ENCODE results near the gene GPC5. TPM values are rescaled to one million over a fixed set of nuclear protein-coding genes. Genes with fewer than 3 reads are reported as not detected.

GPC5 gene
- total RNA-seq, 1 experiment from 2014 or later = not detected

DNA sequence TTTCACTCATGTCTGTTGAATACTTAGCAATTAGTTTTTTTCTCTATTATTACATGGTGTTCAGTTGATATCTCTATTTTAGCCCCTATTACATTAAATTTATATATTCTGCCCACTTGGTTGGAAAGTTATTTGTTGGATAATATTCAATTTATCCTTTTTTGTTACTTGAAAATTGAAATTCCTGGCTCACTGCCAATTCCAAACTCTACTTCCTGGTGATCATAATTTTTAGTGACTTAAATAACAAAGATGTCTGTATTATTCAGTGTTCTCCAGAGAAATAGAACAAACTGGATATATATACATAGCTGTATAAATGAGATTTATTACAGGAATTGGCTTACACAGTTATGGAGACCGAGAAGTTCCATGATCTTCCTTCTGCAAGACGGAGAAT is 93.6 kb downstream of the GPC5 start:
- no peak for DNase-seq
- H3K27me3 ChIP-seq = no peaks in the 10 kb centered on the region
- no peaks in the 10 kb centered on the region for H3K36me3 ChIP-seq
- no peak overlapping the region for H3K4me3 ChIP-seq
- H3K9me3 ChIP-seq = no peaks in the 10 kb centered on the region

DNA sequence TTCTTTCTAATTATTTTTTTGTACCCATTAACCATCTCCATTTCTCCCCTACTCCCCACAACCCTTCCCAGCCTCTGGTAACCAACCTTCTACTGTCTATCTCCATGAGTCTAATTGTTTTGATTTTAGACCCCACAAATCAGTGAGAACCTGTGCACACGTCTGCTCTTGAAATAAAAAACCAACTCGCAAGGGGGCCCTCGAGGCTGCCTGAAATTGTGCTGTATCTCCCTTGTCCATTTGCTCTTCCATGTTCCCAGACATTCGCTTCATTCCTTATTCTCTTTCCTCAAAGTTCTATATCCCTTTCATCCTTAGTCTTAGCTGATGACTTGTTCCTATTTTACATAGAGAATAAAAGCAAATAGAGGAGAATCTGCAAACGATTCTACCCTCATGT is 95.0 kb downstream of the GPC5 start:
- no peak for DNase-seq
- H3K4me3 ChIP-seq = no peak overlapping the region
- H3K9me3 ChIP-seq = no peaks in the 10 kb centered on the region

DNA sequence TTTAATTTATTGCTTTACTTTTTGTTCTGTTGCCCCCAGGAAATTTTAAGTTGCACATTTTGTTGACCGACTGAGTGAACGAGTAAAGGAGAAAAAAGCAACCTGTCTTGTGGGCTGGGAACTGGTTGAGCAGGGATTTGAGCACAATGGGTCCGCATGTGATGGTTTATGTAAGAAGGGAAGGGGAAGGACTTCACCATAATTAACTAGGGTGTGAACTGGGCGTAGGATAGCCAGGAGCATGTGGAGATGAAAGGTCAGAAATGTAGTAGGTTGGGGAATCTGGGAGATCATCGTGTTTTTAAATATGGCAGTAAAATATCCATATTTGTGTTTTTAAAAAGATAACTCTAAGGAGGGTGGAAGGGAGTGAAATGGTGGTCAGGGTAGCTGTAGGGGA is 99.9 kb downstream of the GPC5 start:
- no peak overlapping the region for H3K4me3 ChIP-seq
- no peaks in the 10 kb centered on the region for H3K36me3 ChIP-seq
- no peak for DNase-seq
- H3K27me3 ChIP-seq = no peaks in the 10 kb centered on the region
- no peaks in the 10 kb centered on the region for H3K9me3 ChIP-seq

More for the DNA sequence above, 95.0 kb downstream of the GPC5 start:
- H3K36me3 ChIP-seq = no peaks in the 10 kb centered on the region
- no peaks in the 10 kb centered on the region for H3K27me3 ChIP-seq

DNA sequence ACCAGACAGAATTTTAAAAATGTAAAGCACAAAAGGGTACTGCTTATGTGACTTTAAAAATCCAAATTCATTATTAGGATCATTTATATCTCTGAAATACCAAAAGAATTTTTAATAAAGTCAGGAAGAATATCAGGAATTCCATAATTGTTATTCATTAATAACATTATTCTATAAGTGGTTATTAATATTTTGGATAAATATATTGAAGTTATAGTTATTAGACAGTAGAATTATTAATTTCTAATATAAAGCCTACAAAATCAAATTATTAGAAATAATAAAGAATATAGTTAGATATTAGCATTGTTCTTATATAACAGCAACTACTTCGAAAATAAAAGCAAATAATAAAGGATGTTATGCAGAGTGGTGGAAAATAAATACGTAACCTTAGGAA is 105.8 kb downstream of the GPC5 start:
- no peaks in the 10 kb centered on the region for H3K9me3 ChIP-seq
- no peak for DNase-seq
- no peaks in the 10 kb centered on the region for H3K36me3 ChIP-seq
- H3K27me3 ChIP-seq = no peaks in the 10 kb centered on the region
- no peak overlapping the region for H3K4me3 ChIP-seq

DNA sequence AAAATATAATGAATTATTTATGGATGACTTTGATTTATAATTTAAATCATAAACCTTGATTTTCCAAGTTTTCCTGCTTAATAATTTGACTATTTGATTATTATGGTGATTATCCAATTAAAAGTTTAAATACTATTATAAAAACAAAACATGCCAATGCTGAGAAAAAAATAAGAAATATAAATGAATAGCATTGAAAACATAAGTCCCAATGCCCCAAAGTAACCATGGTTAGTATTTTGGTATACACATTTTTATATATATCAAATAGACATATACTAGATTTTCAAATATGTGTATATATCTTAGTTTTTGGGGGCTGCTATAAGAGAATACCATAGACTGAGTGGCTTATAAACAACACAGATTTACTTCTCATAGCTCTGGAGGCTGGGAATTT is 108.3 kb downstream of the GPC5 start:
- H3K9me3 ChIP-seq = no peaks in the 10 kb centered on the region
- H3K27me3 ChIP-seq = no peaks in the 10 kb centered on the region
- H3K36me3 ChIP-seq = no peaks in the 10 kb centered on the region
- no peak overlapping the region for H3K4me3 ChIP-seq
- DNase-seq = no peak

DNA sequence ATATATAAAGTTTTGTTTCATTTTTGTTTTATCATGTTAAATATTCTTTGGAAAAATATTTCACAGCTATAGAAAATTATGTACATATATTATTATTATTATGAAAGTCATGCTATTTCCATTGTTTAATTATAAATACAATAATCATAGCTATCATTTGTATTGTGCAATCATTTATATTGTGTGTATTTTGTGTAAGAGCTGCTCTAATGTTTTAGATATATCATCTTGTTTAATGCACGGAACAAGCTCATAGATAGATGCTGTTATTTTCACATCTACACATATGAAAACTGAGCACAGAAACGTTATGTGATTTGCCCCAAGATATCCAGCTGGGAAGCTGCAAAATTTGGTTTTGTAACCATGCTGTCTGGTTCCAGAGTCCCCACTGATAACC is 111.6 kb downstream of the GPC5 start:
- no peak for DNase-seq
- no peaks in the 10 kb centered on the region for H3K9me3 ChIP-seq
- H3K27me3 ChIP-seq = 0 out of 2 replicates have a peak, but pooled peaks cover 2% of the 10 kb centered on the region
- H3K36me3 ChIP-seq = no peaks in the 10 kb centered on the region
- no peak overlapping the region for H3K4me3 ChIP-seq

DNA sequence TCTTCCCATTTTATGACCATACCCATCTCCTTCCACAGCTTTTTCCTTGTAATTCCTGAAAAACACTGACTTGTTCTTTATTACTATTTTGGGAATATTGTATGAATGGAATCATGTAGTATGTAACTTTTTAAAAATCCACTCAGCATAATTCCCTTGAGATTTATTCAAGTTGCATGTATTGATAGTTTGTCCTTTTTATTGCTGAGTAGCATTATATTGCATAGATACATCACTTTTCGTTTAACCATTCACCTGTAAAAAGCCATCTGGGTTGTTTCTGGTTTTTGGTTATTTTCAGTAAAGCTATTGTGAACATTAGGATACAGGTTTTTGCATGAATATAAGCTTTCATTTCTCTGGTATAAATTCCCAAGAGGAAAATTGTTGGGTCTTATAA is 115.4 kb downstream of the GPC5 start:
- DNase-seq = no peak
- no peaks in the 10 kb centered on the region for H3K9me3 ChIP-seq
- no peaks in the 10 kb centered on the region for H3K36me3 ChIP-seq
- H3K4me3 ChIP-seq = no peak overlapping the region
- 0 out of 2 replicates have a peak, but pooled peaks cover 2% of the 10 kb centered on the region for H3K27me3 ChIP-seq

DNA sequence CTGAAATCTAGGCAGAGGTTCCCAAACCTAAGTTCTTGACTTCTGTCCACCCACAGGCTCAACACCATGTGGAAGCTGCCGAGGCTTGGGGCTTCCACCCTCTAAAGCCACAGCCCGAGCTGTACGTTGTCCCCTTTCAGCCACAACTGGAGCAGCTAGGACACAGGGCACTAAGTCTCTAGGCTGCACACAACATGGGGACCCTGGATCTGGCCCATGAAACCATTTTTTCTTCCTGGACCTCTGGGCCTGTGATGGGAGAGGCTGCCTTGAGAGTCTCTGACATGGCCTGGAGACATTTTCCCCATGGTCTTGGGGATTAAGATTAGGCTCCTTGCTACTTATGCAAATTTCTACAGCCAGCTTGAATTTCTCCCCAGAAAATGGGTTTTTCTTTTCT is 118.4 kb downstream of the GPC5 start:
- Histone ChIP-seq H3K27me3 (0 out of 2 replicates have a peak, but pooled peaks cover 2% of the 10 kb centered on the region), H3K9me3 (no peaks in the 10 kb centered on the region), H3K4me3 (no peak overlapping the region), H3K36me3 (no peaks in the 10 kb centered on the region)
- DNase-seq = no peak

DNA sequence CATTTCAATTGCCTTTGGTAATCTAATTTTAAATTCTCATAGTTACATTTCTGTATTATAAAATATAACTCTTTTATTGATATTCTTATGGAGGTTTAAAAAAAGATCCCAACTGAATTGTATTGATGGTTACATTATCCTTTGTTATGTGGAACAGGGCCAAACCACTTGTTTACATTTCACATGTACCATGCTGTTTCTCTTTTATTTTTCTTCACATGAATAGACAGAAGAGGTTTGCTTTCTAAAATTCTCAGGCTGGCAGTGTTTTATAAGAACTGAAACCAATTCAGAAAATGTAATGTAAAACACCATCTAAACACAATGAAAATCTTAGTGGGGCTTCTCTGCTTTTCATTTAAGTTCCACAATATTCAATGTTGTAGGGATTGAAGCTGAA is 122.5 kb downstream of the GPC5 start:
- Histone ChIP-seq H3K4me3 (no peak overlapping the region), H3K36me3 (no peaks in the 10 kb centered on the region), H3K9me3 (no peaks in the 10 kb centered on the region), H3K27me3 (no peaks in the 10 kb centered on the region)
- no peak for DNase-seq

DNA sequence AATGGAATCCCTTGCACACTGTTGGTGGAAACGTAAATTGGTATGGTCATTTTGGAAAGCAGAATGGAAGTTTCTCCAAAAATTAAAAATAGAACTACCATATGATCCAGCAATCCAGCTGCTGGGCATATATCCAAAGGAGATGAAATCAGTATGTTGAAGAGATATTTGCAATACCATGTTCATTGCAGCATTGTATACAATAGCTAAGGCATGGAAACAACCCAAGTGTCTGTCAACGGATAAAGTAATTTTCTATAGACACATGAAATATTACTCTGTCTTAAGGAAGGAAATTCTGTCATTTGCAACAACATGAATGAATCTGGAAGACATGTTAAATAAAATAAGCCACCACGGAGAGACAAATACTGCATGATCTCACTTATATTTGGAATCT is 124.7 kb downstream of the GPC5 start:
- no peaks in the 10 kb centered on the region for H3K9me3 ChIP-seq
- no peaks in the 10 kb centered on the region for H3K27me3 ChIP-seq
- H3K4me3 ChIP-seq = no peak overlapping the region
- no peak for DNase-seq
- no peaks in the 10 kb centered on the region for H3K36me3 ChIP-seq

DNA sequence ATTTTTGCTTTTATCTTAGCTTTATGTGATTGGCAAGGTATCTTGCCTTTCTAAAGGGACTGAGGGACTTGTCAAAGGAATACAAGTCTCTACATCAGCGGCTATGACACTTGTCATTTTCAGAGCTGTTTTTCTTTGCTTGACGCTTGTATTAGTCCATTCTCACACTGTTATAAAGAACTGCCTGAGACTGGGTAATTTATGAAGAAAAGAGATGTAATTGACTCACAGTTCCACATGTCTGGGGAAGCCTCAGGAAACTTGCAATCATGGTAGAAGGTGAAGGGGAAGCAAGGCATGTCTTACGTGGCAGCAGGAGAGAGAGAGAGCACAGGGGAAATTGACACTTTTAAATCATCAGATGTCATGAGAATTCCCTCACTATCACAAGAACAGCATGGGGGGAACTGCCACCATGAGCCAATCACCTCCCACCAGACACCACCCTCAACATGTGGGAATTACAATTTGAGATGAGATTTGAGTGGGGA is 128.2 kb downstream of the GPC5 start:
- Histone ChIP-seq H3K9me3 (no peaks in the 10 kb centered on the region), H3K27me3 (0 out of 2 replicates have a peak, but pooled peaks cover 3% of the 10 kb centered on the region), H3K36me3 (no peaks in the 10 kb centered on the region), H3K4me3 (no peak overlapping the region)
- DNase-seq = no peak

DNA sequence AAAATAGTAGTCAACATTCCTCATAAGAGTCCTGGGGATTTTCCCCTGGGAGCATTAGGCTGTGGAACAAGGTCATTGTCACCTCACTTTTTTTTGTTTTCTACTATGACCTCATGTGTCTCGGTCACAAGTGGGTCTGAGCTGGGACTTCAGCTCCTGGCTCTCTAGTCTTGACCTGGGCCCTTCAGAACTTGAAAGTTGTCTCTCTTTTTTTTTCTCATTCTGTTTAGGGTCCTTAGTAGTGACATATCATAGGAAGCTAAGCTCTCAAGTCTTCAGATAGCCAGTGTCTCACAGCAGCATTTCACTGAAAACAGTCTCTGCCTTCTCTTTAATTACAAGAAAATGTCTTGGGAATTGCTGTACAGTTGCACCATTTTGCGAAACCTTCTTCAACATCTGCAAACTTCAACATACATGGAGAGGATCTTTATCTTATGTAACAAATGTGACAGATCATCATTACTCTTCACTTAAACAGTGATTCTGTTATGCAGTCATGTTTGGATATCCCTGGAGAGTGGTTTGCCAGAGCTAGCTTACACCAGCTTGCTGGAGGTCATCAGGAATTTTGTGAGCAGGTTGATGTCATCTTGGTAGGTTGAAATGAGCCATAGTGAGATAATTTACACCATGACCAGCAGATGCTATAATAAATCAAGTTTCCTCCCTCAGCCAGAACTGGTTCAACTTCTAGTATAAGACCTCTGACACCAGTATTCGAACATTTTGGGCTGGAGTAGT is 131.5 kb downstream of the GPC5 start:
- H3K27me3 ChIP-seq = 0 out of 2 replicates have a peak, but pooled peaks cover 3% of the 10 kb centered on the region
- no peaks in the 10 kb centered on the region for H3K36me3 ChIP-seq
- no peak for DNase-seq
- H3K9me3 ChIP-seq = no peaks in the 10 kb centered on the region
- no peak overlapping the region for H3K4me3 ChIP-seq

DNA sequence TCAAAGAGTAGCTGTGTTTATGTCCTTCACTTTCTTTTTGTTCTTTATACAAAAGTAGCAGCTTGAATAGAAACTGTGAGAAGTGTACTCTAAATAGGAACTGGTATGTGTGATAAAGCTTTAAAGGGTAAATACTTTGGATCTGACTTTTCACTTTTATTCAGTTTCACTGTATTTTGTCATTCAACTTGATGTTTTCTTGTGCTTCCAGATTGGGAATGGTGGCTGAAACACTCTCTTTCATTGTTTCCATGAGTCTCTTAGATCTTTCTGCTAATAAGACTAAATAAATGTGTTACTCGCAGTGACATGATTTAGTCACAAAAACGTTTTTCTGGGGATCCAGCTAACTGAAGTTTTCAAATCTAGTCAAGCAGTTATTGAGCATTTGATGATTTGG is 133.2 kb downstream of the GPC5 start:
- H3K4me3 ChIP-seq = no peak overlapping the region
- no peak for DNase-seq
- H3K36me3 ChIP-seq = no peaks in the 10 kb centered on the region
- no peaks in the 10 kb centered on the region for H3K9me3 ChIP-seq
- 0 out of 2 replicates have a peak, but pooled peaks cover 3% of the 10 kb centered on the region for H3K27me3 ChIP-seq

DNA sequence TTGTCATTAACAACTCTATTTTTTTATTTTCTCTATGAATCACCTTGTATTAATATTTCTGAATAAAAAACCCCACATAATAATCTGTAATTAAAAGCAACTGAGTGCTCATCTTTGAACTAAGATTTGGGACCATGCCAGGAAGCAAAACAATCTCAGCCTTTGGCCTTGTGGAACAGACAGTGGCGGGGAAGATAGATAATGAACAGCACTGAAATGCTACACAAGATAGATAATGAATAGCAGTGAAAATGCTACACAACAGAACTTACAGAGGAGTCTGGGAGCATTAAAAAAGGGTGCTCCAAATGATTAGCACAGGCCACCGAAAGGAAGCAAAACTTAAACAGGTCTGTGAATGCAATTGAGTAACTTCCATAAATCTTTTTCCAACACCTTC is 134.9 kb downstream of the GPC5 start:
- DNase-seq = no peak
- H3K9me3 ChIP-seq = no peaks in the 10 kb centered on the region

DNA sequence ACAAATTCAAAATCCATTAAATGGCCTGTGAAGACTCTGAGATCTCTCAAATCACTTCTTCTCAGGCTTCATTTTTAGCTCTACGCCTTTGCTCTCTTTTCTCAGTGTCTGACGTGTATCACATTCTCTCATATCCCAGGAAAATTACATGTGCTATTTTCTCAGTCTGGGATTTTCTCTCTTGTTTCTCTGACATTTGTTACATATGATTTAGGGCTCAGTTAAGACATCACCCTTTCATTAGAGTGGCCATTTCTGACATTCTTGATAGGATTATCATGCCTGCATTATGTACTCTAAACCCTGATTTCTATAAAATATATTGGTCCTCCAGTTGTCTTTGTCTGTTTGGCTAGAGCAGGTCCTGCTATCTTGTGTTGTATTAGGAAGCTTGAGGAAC is 136.6 kb downstream of the GPC5 start:
- H3K36me3 ChIP-seq = no peaks in the 10 kb centered on the region
- DNase-seq = no peak
- 0 out of 2 replicates have a peak, but pooled peaks cover 3% of the 10 kb centered on the region for H3K27me3 ChIP-seq
- H3K9me3 ChIP-seq = no peaks in the 10 kb centered on the region
- no peak overlapping the region for H3K4me3 ChIP-seq

More for the DNA sequence above, 134.9 kb downstream of the GPC5 start:
- 0 out of 2 replicates have a peak, but pooled peaks cover 3% of the 10 kb centered on the region for H3K27me3 ChIP-seq
- H3K36me3 ChIP-seq = no peaks in the 10 kb centered on the region
- no peak overlapping the region for H3K4me3 ChIP-seq

DNA sequence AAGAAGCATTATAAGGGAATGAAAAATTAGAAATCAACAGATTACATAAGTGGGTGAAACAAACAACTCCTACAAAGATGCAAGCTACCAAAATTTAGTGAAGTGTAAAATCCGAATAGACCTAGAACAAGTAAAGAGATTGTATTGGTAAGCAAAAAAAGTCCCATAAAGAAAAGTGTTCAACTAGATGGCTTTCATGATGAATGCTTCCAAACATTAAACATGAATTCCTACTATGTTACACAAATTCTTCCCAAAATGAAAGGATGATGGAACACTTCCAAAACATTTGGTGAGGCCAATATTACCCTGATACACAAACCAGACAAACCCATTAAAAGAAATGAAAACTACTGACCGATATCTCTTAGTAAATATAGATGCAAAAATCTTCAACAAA is 139.0 kb downstream of the GPC5 start:
- Histone ChIP-seq H3K27me3 (no peaks in the 10 kb centered on the region), H3K36me3 (no peaks in the 10 kb centered on the region), H3K9me3 (no peaks in the 10 kb centered on the region), H3K4me3 (no peak overlapping the region)
- DNase-seq = no peak

DNA sequence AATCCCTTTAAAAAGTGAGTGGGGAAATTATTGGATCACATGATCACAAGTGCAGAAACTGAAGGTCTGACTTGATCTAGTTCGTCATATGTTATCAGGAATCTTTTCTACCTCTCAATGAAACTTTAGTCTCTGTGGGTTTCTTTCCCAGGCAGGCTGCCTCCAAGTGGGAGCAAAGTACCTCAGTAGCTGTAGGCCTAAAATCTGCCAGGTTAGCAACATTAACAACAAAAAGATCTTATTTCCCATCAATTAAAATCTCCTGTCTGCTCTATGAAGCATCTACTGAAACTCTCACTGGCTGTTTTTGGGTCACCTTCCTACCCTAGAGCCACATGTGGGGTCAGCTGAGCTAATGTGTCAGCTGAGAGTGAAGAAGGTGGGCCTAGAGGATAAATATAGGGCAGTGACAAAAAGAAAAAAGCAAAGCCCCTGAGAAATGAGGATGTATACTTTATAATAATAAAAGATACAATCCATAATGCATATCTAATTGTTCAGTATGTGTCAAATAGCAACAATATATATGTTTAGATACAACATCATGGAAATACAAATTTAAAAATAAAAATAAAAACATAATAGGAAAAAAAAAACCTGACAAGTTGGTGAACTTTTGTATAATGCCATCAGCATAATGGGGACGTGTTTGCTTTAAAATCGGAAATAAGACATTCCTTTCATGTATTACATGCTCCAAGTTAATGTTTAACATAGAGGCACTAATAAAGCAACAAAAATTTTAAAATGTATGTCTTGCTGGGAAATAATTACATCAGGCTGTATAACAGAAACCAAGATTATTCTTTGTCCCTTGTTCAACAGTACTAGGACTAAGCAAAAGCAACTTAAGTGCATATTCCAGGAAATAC is 141.1 kb downstream of the GPC5 start:
- H3K27me3 ChIP-seq = no peaks in the 10 kb centered on the region

More for the DNA sequence above, 141.1 kb downstream of the GPC5 start:
- DNase-seq = no peak
- Histone ChIP-seq H3K9me3 (no peaks in the 10 kb centered on the region), H3K4me3 (no peak overlapping the region), H3K36me3 (no peaks in the 10 kb centered on the region)

Measured in MG63 (cell line).